ENCODE data around the gene CBX8.
A peak's percentile ranks its signal among the peaks of the same experiment; 100 is the strongest.

The CBX8 gene

GRCh38 chr17:79808763-79809529 is 12.1 kb upstream of the CBX8 start:
- no peak overlapping the region for H3K4me3 ChIP-seq (ENCODE audit: low read depth, low read length)

- H3K4me3 ChIP-seq (ENCODE audit: low read depth, low read length) = no peak overlapping the region
Measured at GRCh38 chr17:79806863-79807720, 10.2 kb upstream of the CBX8 start.

- no peak overlapping the region for H3K4me3 ChIP-seq (ENCODE audit: low read depth, low read length)
Measured at GRCh38 chr17:79806446-79806760, 9.5 kb upstream of the CBX8 start.

GRCh38 chr17:79804856-79805696 is 8.2 kb upstream of the CBX8 start:
- no peak overlapping the region for H3K4me3 ChIP-seq (ENCODE audit: low read depth, low read length)

- H3K4me3 ChIP-seq (ENCODE audit: low read depth, low read length) = no peak overlapping the region
Measured at GRCh38 chr17:79803997-79804855, 7.3 kb upstream of the CBX8 start.

- H3K4me3 ChIP-seq (ENCODE audit: low read depth, low read length) = no peak overlapping the region
Measured at GRCh38 chr17:79803421-79803996, 6.6 kb upstream of the CBX8 start.

- no peak overlapping the region for H3K4me3 ChIP-seq (ENCODE audit: low read depth, low read length)
Measured at GRCh38 chr17:79802736-79803420, 6.0 kb upstream of the CBX8 start.

GRCh38 chr17:79802039-79802735 is 5.3 kb upstream of the CBX8 start:
- no peak overlapping the region for H3K4me3 ChIP-seq (ENCODE audit: low read depth, low read length)

GRCh38 chr17:79801156-79802038 is 4.5 kb upstream of the CBX8 start:
- no peak overlapping the region for H3K4me3 ChIP-seq (ENCODE audit: low read depth, low read length)

- no peak overlapping the region for H3K4me3 ChIP-seq (ENCODE audit: low read depth, low read length)
Measured at GRCh38 chr17:79800325-79801155, 3.7 kb upstream of the CBX8 start.

- no peak overlapping the region for H3K4me3 ChIP-seq (ENCODE audit: low read depth, low read length)
Measured at GRCh38 chr17:79799538-79800324, 2.9 kb upstream of the CBX8 start.

GRCh38 chr17:79799174-79799537 is 2.3 kb upstream of the CBX8 start:
- H3K4me3 ChIP-seq (ENCODE audit: low read depth, low read length) = no peak overlapping the region

GRCh38 chr17:79798299-79799173 is 1.7 kb upstream of the CBX8 start:
- H3K4me3 ChIP-seq (ENCODE audit: low read depth, low read length) = no peak overlapping the region

- peak overlapping the region; percentile 17 for H3K4me3 ChIP-seq (ENCODE audit: low read depth, low read length)
Measured at GRCh38 chr17:79797492-79798298, 818 bp upstream of the CBX8 start.

GRCh38 chr17:79796444-79796762 is 474 bp downstream of the CBX8 start:
- H3K4me3 ChIP-seq (ENCODE audit: low read depth, low read length) = peak overlapping the region; percentile 61

All from iPS-11a (cell line).